Natural killer cell (primary cell): ENCODE data around the gene NOL6. TPM values are rescaled to one million over a fixed set of nuclear protein-coding genes. Genes with fewer than 3 reads are reported as not detected.
A peak's percentile ranks its signal among the peaks of the same experiment; 100 is the strongest.

Experiments used
- ATAC-seq, 3 donors: fragments of 150-1000 bp in 2 of 3; fragments of 200-7000 bp in 1 of 3; cut with Tn5 transposase; 1 replicate in 1 of 3; 2 replicates in 2 of 3; pipeline ENCODE4 v1.10.0; 2021; ENCODE audit warnings: mild to moderate bottlenecking in 2 of 3, moderate library complexity in 2 of 3
- DNase-seq, 2 donors: peaks; one replicate each; pipeline versions ENCODE4 v3.0.0 to v3.0.0-alpha.2; 2013 to 2021; ENCODE audit warnings: mixed read lengths in 1 of 2
- H3K27ac ChIP-seq: one replicate; pipeline ENCODE4 v1.5.1; 2013; ENCODE audit warnings: mild to moderate bottlenecking, low read length
- H3K27me3 ChIP-seq: one replicate; pipeline ENCODE4 v1.6.1; 2013; ENCODE audit warnings: low read length; ENCODE audit not compliant: control insufficient read depth, insufficient read depth
- H3K36me3 ChIP-seq: one replicate; pipeline ENCODE4 v1.6.1; 2013; ENCODE audit warnings: low read length; ENCODE audit not compliant: control insufficient read depth, insufficient read depth
- H3K4me1 ChIP-seq: one replicate; pipeline ENCODE4 v1.6.1; 2013; ENCODE audit warnings: low read length; ENCODE audit not compliant: control insufficient read depth, insufficient read depth
- H3K4me3 ChIP-seq: one replicate; pipeline ENCODE4 v1.5.1; 2013; ENCODE audit warnings: low read length
- H3K9me3 ChIP-seq: one replicate; pipeline ENCODE4 v1.6.1; 2013; ENCODE audit warnings: low read length; ENCODE audit not compliant: control insufficient read depth, insufficient read depth
- H3K27ac Mint-ChIP-seq, 2 donors: one replicate each; pipeline ENCODE4 v1.8.0; 2022; ENCODE audit warnings: mild to moderate bottlenecking in 2 of 2, mixed read lengths in 2 of 2, moderate library complexity in 1 of 2
- H3K27me3 Mint-ChIP-seq, 2 donors: one replicate each; pipeline ENCODE4 v1.8.0; 2022; ENCODE audit warnings: low read depth in 2 of 2, mixed read lengths in 2 of 2
- H3K36me3 Mint-ChIP-seq: one replicate; pipeline ENCODE4 v1.8.0; 2022; ENCODE audit warnings: mixed read lengths
- H3K4me1 Mint-ChIP-seq, 2 donors: one replicate each; pipeline ENCODE4 v1.8.0; 2022; ENCODE audit warnings: mixed read lengths in 2 of 2
- H3K4me3 Mint-ChIP-seq: one replicate; pipeline ENCODE4 v1.8.0; 2022; ENCODE audit warnings: mild to moderate bottlenecking, moderate library complexity, mixed read lengths
- H3K9me3 Mint-ChIP-seq, 2 donors: one replicate each; pipeline ENCODE4 v1.8.0; 2022; ENCODE audit warnings: mixed read lengths in 2 of 2
- WGBS: methylation state at CpG from one replicate; pipeline ENCODE4 v1.1.7; 2013; ENCODE audit warnings: missing lambda C conversion rate; ENCODE audit not compliant: insufficient coverage; 5-methylcytosine and 5-hydroxymethylcytosine counted together
- intact Hi-C: fragments of 100-400 bp; cut with micrococcal nuclease; formaldehyde crosslinking; loops from one replicate; pipeline ENCODE4 v1.14.2; 2022
- total RNA-seq, 4 donors: library from RNA; stranded (reverse); fragments of 120-200 nt in 1 of 4; gene quantifications; one replicate each; pipeline versions ENCODE4 v1.2.3 to v1.2.4, GENCODE V29; 2013 to 2022
- TF ChIP-seq, protein P1 (sequence below): fragments of 200-600 bp; IDR thresholded peaks from one replicate; pipeline ENCODE4 v1.8.0; 2022; ENCODE audit warnings: antibody characterized with exemption

Gene NOL6
- total RNA-seq, 3 donors from 2014 or later (not counting 1 experiment from before 2014, with no cell fraction given), result 34.2 to 42.2 (median 38.2) TPM

DNA sequence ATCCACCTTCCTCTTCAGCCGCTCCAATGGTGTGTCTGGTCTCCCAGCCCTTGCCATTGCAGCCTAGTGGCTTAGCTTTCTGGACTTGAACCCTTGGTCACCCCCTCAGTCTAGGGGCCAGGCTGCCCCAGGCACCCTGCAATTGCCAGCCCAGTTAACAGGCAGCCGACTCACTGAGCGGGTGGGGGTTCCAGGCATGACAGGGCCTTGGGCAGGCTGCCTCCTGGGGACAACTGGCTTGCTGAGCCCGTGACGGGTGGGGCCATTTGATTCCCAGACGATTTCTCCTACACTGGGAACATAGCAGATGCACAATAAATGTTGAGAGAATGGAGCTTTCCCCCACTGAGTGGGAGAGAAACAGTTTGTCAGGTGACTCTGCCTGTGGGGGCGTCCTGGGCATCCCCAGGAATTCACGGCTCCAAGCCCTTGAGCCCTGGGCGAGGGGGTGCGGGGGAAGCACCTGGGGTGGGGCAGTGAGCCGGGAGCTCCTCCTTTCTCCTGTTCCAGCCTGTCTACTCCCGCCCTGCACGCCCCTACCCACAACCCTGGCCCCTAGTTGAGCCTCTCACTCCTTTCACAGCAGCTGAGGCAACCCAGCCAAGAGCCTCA is 58.7 kb downstream of the NOL6 start:
- DNase-seq (peak in 1 of 2 donors; percentile 19), ATAC-seq (no peak)
- TF ChIP-seq, protein P1, sequence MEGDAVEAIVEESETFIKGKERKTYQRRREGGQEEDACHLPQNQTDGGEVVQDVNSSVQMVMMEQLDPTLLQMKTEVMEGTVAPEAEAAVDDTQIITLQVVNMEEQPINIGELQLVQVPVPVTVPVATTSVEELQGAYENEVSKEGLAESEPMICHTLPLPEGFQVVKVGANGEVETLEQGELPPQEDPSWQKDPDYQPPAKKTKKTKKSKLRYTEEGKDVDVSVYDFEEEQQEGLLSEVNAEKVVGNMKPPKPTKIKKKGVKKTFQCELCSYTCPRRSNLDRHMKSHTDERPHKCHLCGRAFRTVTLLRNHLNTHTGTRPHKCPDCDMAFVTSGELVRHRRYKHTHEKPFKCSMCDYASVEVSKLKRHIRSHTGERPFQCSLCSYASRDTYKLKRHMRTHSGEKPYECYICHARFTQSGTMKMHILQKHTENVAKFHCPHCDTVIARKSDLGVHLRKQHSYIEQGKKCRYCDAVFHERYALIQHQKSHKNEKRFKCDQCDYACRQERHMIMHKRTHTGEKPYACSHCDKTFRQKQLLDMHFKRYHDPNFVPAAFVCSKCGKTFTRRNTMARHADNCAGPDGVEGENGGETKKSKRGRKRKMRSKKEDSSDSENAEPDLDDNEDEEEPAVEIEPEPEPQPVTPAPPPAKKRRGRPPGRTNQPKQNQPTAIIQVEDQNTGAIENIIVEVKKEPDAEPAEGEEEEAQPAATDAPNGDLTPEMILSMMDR, result no peak
- peak overlapping the region in 1 of 2 donors; percentile 17 for H3K27ac Mint-ChIP-seq
- no peaks in the 10 kb centered on the region for H3K27me3 ChIP-seq
- H3K9me3 ChIP-seq, result no peaks in the 10 kb centered on the region
- 93% methylated on average over 11 of the region's 13 CpGs for WGBS
- H3K4me1 ChIP-seq, result peaks cover 31% of the 10 kb centered on the region
- no peak overlapping the region for H3K4me3 Mint-ChIP-seq
- no peaks in the 10 kb centered on the region for H3K36me3 Mint-ChIP-seq
- peaks cover 0 to 6% of the 10 kb centered on the region in 2 donors for H3K27me3 Mint-ChIP-seq
- H3K36me3 ChIP-seq, result no peaks in the 10 kb centered on the region
- H3K27ac ChIP-seq, result no peak overlapping the region
- no peaks in the 10 kb centered on the region for H3K9me3 Mint-ChIP-seq
- no peak overlapping the region for H3K4me3 ChIP-seq
- intact Hi-C loops, result no loop called here
- peaks cover 0 to 15% of the 10 kb centered on the region in 2 donors for H3K4me1 Mint-ChIP-seq

DNA sequence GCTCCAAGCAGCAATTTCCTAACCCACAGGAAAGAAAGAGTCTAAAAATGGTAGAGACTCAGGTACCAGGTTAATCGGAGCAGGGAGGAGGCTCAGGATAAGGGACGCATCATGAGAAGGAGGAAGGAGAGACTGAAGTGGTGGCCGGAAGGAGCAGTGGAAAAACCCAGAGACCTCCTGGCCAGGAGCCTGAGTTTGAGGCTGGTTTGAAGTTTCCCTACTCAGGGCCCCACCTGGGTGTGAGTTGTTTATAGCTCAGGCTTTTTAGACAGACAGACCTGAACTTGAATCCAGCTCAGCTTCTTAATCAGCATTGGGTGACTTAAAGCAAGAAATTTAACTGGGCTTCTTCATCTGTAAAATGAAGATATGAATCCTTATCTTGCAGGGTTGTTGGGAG is 59.5 kb downstream of the NOL6 start:
- TF ChIP-seq, protein P1, result no peak
- Mint-ChIP-seq H3K9me3 (no peaks in the 10 kb centered on the region), H3K4me1 (peaks cover 0 to 15% of the 10 kb centered on the region in 2 donors), H3K27me3 (peaks cover 0 to 6% of the 10 kb centered on the region in 2 donors), H3K4me3 (no peak overlapping the region), H3K27ac (no peak overlapping the region), H3K36me3 (no peaks in the 10 kb centered on the region)
- Histone ChIP-seq H3K4me3 (no peak overlapping the region), H3K27ac (no peak overlapping the region), H3K4me1 (peaks cover 31% of the 10 kb centered on the region), H3K36me3 (no peaks in the 10 kb centered on the region), H3K27me3 (no peaks in the 10 kb centered on the region), H3K9me3 (no peaks in the 10 kb centered on the region)
- intact Hi-C loops, result no loop called here
- 35% methylated on average over 3 of the region's 3 CpGs for WGBS
- ATAC-seq (no peak), DNase-seq (peak in 1 of 2 donors; percentile 39)

Other genes with a start within 250 kb of the NOL6 start
- gene SPINK4, start 233.8 kb downstream of the NOL6 start, total RNA-seq, result not detected
- gene BAG1, start 209.2 kb downstream of the NOL6 start, total RNA-seq, result 100 to 1,000 TPM in 1 of 3 donors, 10 to 100 TPM in 2; 83.4 to 102 (median 93.4) TPM
- gene CHMP5, start 208.9 kb downstream of the NOL6 start, total RNA-seq, result 10 to 100 TPM; 21.3 to 24.5 (median 24.0) TPM
- 10 to 100 TPM; 33.0 to 38.8 (median 38.5) TPM for gene NFX1, start 183.4 kb downstream of the NOL6 start, total RNA-seq
- gene AQP7, start 71.4 kb downstream of the NOL6 start, total RNA-seq, result not detected
- 10 to 100 TPM in 1 of 3 donors, 1 to 10 TPM in 2; 3.9 to 12.7 (median 6.1) TPM for gene AQP3, start 26.3 kb downstream of the NOL6 start, total RNA-seq
- gene ANKRD18B, start 50.3 kb upstream of the NOL6 start, total RNA-seq, result under 1 TPM in 1 of 3 donors, not detected in 2; 0.13 TPM